ENCODE measurements around the gene SPZ1.
"Not testable (repeated sequence)": the region's sequence is repeated elsewhere in the genome, so short reads cannot be mapped to it uniquely, and the experiment has no call there.

The SPZ1 gene

GRCh38 chr5:80308526-80308925, 11.3 kb upstream of the SPZ1 start:
- ATAC-seq: no peak
- no peaks in the 10 kb centered on the region for H3K9me3 Mint-ChIP-seq

GRCh38 chr5:80309871-80310665, 9.7 kb upstream of the SPZ1 start:
- ATAC-seq (no peak), DNase-seq (ENCODE audit: low spot score in 2 of 2) (no peak)
- Mint-ChIP-seq H3K4me1 (no peaks in the 10 kb centered on the region), H3K4me3 (no peak overlapping the region), H3K36me3 (no peaks in the 10 kb centered on the region), H3K27ac (no peak overlapping the region), H3K9me3 (no peaks in the 10 kb centered on the region)

More at GRCh38 chr5:80308526-80308925, 11.3 kb upstream of the SPZ1 start:
- DNase-seq (ENCODE audit: low spot score in 2 of 2): no peak
- Mint-ChIP-seq H3K4me3 (no peak overlapping the region), H3K4me1 (no peaks in the 10 kb centered on the region), H3K36me3 (no peaks in the 10 kb centered on the region), H3K27ac (no peak overlapping the region)

GRCh38 chr5:80315244-80315643, 4.6 kb upstream of the SPZ1 start:
- DNase-seq (ENCODE audit: low spot score in 2 of 2) (no peak), ATAC-seq (no peak)
- Mint-ChIP-seq H3K4me1 (no peaks in the 10 kb centered on the region), H3K36me3 (no peaks in the 10 kb centered on the region), H3K4me3 (no peak overlapping the region), H3K9me3 (no peaks in the 10 kb centered on the region), H3K27ac (no peak overlapping the region)

- Mint-ChIP-seq H3K4me3 (no peak overlapping the region), H3K9me3 (no peaks in the 10 kb centered on the region), H3K4me1 (no peaks in the 10 kb centered on the region), H3K27ac (no peak overlapping the region), H3K36me3 (no peaks in the 10 kb centered on the region)
- DNase-seq (ENCODE audit: low spot score in 2 of 2): no peak
- ATAC-seq: no peak
Measured at GRCh38 chr5:80318212-80318611, 1.6 kb upstream of the SPZ1 start.

- H3K36me3 Mint-ChIP-seq: no peaks in the 10 kb centered on the region
- DNase-seq (ENCODE audit: low spot score in 2 of 2) (no peak), ATAC-seq (no peak)
- H3K27ac Mint-ChIP-seq: no peak overlapping the region
- H3K4me1 Mint-ChIP-seq: no peaks in the 10 kb centered on the region
- no peaks in the 10 kb centered on the region for H3K9me3 Mint-ChIP-seq
- no peak overlapping the region for H3K4me3 Mint-ChIP-seq
Measured at GRCh38 chr5:80324912-80325311, 5.1 kb downstream of the SPZ1 start.

GRCh38 chr5:80326468-80326867, 6.7 kb downstream of the SPZ1 start:
- H3K4me3 Mint-ChIP-seq: no peak overlapping the region
- no peaks in the 10 kb centered on the region for H3K36me3 Mint-ChIP-seq
- no peak for ATAC-seq
- DNase-seq (ENCODE audit: low spot score in 2 of 2): no peak
- H3K4me1 Mint-ChIP-seq: no peaks in the 10 kb centered on the region
- no peak overlapping the region for H3K27ac Mint-ChIP-seq
- no peaks in the 10 kb centered on the region for H3K9me3 Mint-ChIP-seq

- Mint-ChIP-seq H3K27ac (no peak overlapping the region), H3K9me3 (no peaks in the 10 kb centered on the region), H3K36me3 (no peaks in the 10 kb centered on the region), H3K4me3 (no peak overlapping the region), H3K4me1 (no peaks in the 10 kb centered on the region)
- ATAC-seq: no peak
- no peak for DNase-seq (ENCODE audit: low spot score in 2 of 2)
Measured at GRCh38 chr5:80337379-80337778, 17.6 kb downstream of the SPZ1 start.

GRCh38 chr5:80339116-80339515, 19.3 kb downstream of the SPZ1 start:
- Mint-ChIP-seq H3K9me3 (no peaks in the 10 kb centered on the region), H3K4me1 (no peaks in the 10 kb centered on the region), H3K4me3 (no peak overlapping the region), H3K36me3 (no peaks in the 10 kb centered on the region), H3K27ac (no peak overlapping the region)
- ATAC-seq (no peak), DNase-seq (ENCODE audit: low spot score in 2 of 2) (no peak)

- H3K4me1 Mint-ChIP-seq: no peaks in the 10 kb centered on the region
- H3K4me3 Mint-ChIP-seq: no peak overlapping the region
- ATAC-seq (no peak), DNase-seq (ENCODE audit: low spot score in 2 of 2) (no peak)
- no peaks in the 10 kb centered on the region for H3K36me3 Mint-ChIP-seq
- no peak overlapping the region for H3K27ac Mint-ChIP-seq
- no peaks in the 10 kb centered on the region for H3K9me3 Mint-ChIP-seq
Measured at GRCh38 chr5:80341016-80341775, 21.4 kb downstream of the SPZ1 start.

GRCh38 chr5:80343067-80343466, 23.3 kb downstream of the SPZ1 start:
- no peak overlapping the region for H3K4me3 Mint-ChIP-seq
- DNase-seq (ENCODE audit: low spot score in 2 of 2): no peak
- H3K4me1 Mint-ChIP-seq: no peaks in the 10 kb centered on the region
- H3K9me3 Mint-ChIP-seq: no peaks in the 10 kb centered on the region
- H3K27ac Mint-ChIP-seq: no peak overlapping the region
- ATAC-seq: no peak
- no peaks in the 10 kb centered on the region for H3K36me3 Mint-ChIP-seq

- no peaks in the 10 kb centered on the region for H3K36me3 Mint-ChIP-seq
- H3K27ac Mint-ChIP-seq: no peak overlapping the region
- ATAC-seq: peak; percentile 54
- H3K4me3 Mint-ChIP-seq: no peak overlapping the region
- H3K9me3 Mint-ChIP-seq: no peaks in the 10 kb centered on the region
- H3K4me1 Mint-ChIP-seq: no peaks in the 10 kb centered on the region
- no peak for DNase-seq (ENCODE audit: low spot score in 2 of 2)
Measured at GRCh38 chr5:80346055-80346454, 26.3 kb downstream of the SPZ1 start.

GRCh38 chr5:80348171-80348570, 28.4 kb downstream of the SPZ1 start:
- no peak overlapping the region for H3K4me3 Mint-ChIP-seq
- ATAC-seq (no peak), DNase-seq (ENCODE audit: low spot score in 2 of 2) (no peak)
- H3K4me1 Mint-ChIP-seq: no peaks in the 10 kb centered on the region
- no peaks in the 10 kb centered on the region for H3K36me3 Mint-ChIP-seq
- H3K27ac Mint-ChIP-seq: no peak overlapping the region
- no peaks in the 10 kb centered on the region for H3K9me3 Mint-ChIP-seq

- not testable (repeated sequence) for H3K4me3 Mint-ChIP-seq; H3K27ac Mint-ChIP-seq; H3K4me1 Mint-ChIP-seq; H3K9me3 Mint-ChIP-seq; DNase-seq (ENCODE audit: low spot score in 2 of 2); H3K36me3 Mint-ChIP-seq; ATAC-seq
Measured at GRCh38 chr5:80351019-80351418, 31.2 kb downstream of the SPZ1 start.

- Mint-ChIP-seq H3K36me3 (no peaks in the 10 kb centered on the region), H3K4me3 (no peak overlapping the region), H3K9me3 (no peaks in the 10 kb centered on the region), H3K27ac (no peak overlapping the region), H3K4me1 (no peaks in the 10 kb centered on the region)
- ATAC-seq (no peak), DNase-seq (ENCODE audit: low spot score in 2 of 2) (no peak)
Measured at GRCh38 chr5:80355686-80356085, 35.9 kb downstream of the SPZ1 start.

- no peaks in the 10 kb centered on the region for H3K9me3 Mint-ChIP-seq
Measured at GRCh38 chr5:80357671-80358070, 37.9 kb downstream of the SPZ1 start.

GRCh38 chr5:80360914-80361444, 41.2 kb downstream of the SPZ1 start:
- DNase-seq (ENCODE audit: low spot score in 2 of 2) (no peak), ATAC-seq (no peak)
- Mint-ChIP-seq H3K4me1 (no peaks in the 10 kb centered on the region), H3K36me3 (no peaks in the 10 kb centered on the region), H3K9me3 (no peaks in the 10 kb centered on the region), H3K4me3 (no peak overlapping the region), H3K27ac (no peak overlapping the region)

More at GRCh38 chr5:80357671-80358070, 37.9 kb downstream of the SPZ1 start:
- Mint-ChIP-seq H3K36me3 (no peaks in the 10 kb centered on the region), H3K4me1 (no peaks in the 10 kb centered on the region), H3K27ac (no peak overlapping the region), H3K4me3 (no peak overlapping the region)
- ATAC-seq (no peak), DNase-seq (ENCODE audit: low spot score in 2 of 2) (no peak)

Measured in stimulated activated effector memory CD8-positive, alpha-beta T cell treated with anti-CD3 and anti-CD28 coated beads, Interleukin-12 subunit alpha, Interleukin-12 subunit beta, amount 100 ng/mL, for 72 hours (primary cell).